ENCODE results near the gene ILF2.

GRCh38 chr1:153629971-153630370, 40.8 kb downstream of the ILF2 start:
- TF ChIP-seq POLR2AphosphoS5 (IDR thresholded peaks at IDR 0.05; ENCODE audit: low read depth, low read length) (no peak), POLR2A (IDR thresholded peaks at IDR 0.05; ENCODE audit: low read depth, low read length) (no peak)

Data from GM12892 (cell line).